ENCODE measurements around the gene MYBPC3. TPM values are rescaled to one million over a fixed set of nuclear protein-coding genes. Genes with fewer than 3 reads are reported as not detected.

The MYBPC3 gene
- total and polyA plus RNA-seq, 2 donors from 2014 or later = 0.19 to 0.52 TPM

DNA sequence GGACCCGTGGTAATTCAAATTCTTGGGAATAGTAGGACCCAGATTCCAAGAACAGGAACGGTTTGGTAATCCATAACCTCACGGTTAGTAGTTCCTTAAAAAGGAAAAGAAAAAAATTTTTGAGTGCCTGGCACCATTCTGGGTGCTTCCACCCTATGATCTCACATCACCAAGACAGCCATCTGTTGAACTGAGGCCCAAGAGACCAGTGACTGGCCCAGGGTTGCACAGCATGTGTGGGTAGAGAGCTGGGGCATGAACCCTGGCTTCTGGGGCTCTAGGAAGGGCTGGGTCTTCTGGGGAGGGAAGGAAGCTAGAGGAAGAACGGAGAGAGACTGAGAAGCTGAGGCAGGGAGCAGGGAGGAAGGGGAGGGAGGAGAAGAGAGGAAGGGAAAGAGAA, 30.6 kb upstream of the MYBPC3 start:
- Histone ChIP-seq H3K9ac (ENCODE audit: low read length in 3 of 3) (no peak overlapping the region), H3K4me1 (ENCODE audit: control insufficient read depth in 2 of 3, insufficient read depth in 2 of 3, low read depth in 1 of 3, low read length in 3 of 3) (no peaks in the 10 kb centered on the region), H3K4me3 (ENCODE audit: low read length in 3 of 3) (no peak overlapping the region), H3K27ac (ENCODE audit: low read depth in 2 of 2, low read length in 2 of 2) (no peak overlapping the region), H3K36me3 (ENCODE audit: control insufficient read depth in 2 of 3, insufficient read depth in 3 of 3, low read length in 3 of 3) (no peaks in the 10 kb centered on the region), H3K9me3 (ENCODE audit: control insufficient read depth in 2 of 3, insufficient read depth in 1 of 3, low read length in 3 of 3) (peaks cover 0 to 2% (median 0%) of the 10 kb centered on the region in 3 donors), H3K27me3 (ENCODE audit: control insufficient read depth, insufficient read depth, low read length) (no peaks in the 10 kb centered on the region)
- intact Hi-C loops (cut with DNase I) = no loop called here
- FAIRE-seq (no peak), DNase-seq (no peak)
- TF ChIP-seq, protein P1, sequence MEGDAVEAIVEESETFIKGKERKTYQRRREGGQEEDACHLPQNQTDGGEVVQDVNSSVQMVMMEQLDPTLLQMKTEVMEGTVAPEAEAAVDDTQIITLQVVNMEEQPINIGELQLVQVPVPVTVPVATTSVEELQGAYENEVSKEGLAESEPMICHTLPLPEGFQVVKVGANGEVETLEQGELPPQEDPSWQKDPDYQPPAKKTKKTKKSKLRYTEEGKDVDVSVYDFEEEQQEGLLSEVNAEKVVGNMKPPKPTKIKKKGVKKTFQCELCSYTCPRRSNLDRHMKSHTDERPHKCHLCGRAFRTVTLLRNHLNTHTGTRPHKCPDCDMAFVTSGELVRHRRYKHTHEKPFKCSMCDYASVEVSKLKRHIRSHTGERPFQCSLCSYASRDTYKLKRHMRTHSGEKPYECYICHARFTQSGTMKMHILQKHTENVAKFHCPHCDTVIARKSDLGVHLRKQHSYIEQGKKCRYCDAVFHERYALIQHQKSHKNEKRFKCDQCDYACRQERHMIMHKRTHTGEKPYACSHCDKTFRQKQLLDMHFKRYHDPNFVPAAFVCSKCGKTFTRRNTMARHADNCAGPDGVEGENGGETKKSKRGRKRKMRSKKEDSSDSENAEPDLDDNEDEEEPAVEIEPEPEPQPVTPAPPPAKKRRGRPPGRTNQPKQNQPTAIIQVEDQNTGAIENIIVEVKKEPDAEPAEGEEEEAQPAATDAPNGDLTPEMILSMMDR (IDR thresholded peaks at IDR 0.05; ENCODE audit: borderline replicate concordance, extremely low read depth, insufficient read depth) = no peak

DNA sequence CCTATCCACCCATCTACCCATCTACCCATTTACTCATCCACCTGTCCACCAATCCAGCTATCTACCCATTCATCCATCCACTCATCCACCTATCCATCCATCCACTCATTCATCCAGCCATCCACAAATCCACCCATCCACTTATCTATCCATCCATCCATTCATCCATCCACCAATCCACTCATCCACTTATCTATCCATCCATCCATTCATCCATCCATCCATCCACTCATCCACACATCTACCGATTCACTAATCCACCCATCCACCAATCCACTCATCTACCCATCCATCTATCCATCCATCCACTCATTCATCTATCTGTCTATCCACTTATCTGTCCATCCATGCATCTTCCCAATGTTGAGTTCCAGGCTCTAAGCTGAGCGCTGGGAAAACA, 27.6 kb upstream of the MYBPC3 start:
- no peak for FAIRE-seq
- intact Hi-C loops (cut with DNase I) = no loop called here

DNA sequence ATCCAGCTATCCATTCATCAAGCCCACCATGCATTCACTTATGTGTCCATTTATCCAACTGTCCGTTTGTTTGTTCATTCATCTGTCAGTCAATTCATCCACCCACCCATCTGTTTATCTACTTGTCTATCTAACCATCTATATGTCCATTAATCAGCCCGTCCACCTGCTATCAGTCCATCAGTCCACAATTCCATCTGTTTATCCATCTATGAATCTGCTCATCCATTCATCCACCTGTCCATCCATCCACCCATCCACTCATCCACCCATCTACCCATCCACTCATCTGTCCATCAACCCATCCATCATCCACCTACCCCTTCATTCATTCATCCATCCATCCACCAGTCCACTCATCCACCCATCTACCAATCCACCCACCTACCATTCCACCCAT, 26.8 kb upstream of the MYBPC3 start:
- Histone ChIP-seq H3K9ac (ENCODE audit: low read length in 3 of 3) (no peak overlapping the region), H3K36me3 (ENCODE audit: control insufficient read depth in 2 of 3, insufficient read depth in 3 of 3, low read length in 3 of 3) (no peaks in the 10 kb centered on the region), H3K9me3 (ENCODE audit: control insufficient read depth in 2 of 3, insufficient read depth in 1 of 3, low read length in 3 of 3) (peaks cover 0 to 2% (median 0%) of the 10 kb centered on the region in 3 donors), H3K4me3 (ENCODE audit: low read length in 3 of 3) (no peak overlapping the region), H3K4me1 (ENCODE audit: control insufficient read depth in 2 of 3, insufficient read depth in 2 of 3, low read depth in 1 of 3, low read length in 3 of 3) (peaks cover 0 to 3% (median 0%) of the 10 kb centered on the region in 3 donors), H3K27ac (ENCODE audit: low read depth in 2 of 2, low read length in 2 of 2) (no peak overlapping the region), H3K27me3 (ENCODE audit: control insufficient read depth, insufficient read depth, low read length) (no peaks in the 10 kb centered on the region)
- TF ChIP-seq, protein P1 (IDR thresholded peaks at IDR 0.05; ENCODE audit: borderline replicate concordance, extremely low read depth, insufficient read depth) = no peak
- DNase-seq (no peak), FAIRE-seq (no peak)
- intact Hi-C loops (cut with DNase I) = loop anchor here (10.0 kb wide), 1 partner anchor 75 kb away; no protein-coding TSS in a partner anchor

More for the DNA sequence above, 27.6 kb upstream of the MYBPC3 start:
- no peaks in the 10 kb centered on the region for H3K36me3 ChIP-seq (ENCODE audit: control insufficient read depth in 2 of 3, insufficient read depth in 3 of 3, low read length in 3 of 3)
- H3K4me1 ChIP-seq (ENCODE audit: control insufficient read depth in 2 of 3, insufficient read depth in 2 of 3, low read depth in 1 of 3, low read length in 3 of 3) = peaks cover 0 to 3% (median 0%) of the 10 kb centered on the region in 3 donors
- DNase-seq = no peak
- TF ChIP-seq, protein P1 (IDR thresholded peaks at IDR 0.05; ENCODE audit: borderline replicate concordance, extremely low read depth, insufficient read depth) = no peak
- no peaks in the 10 kb centered on the region for H3K27me3 ChIP-seq (ENCODE audit: control insufficient read depth, insufficient read depth, low read length)
- peaks cover 0 to 2% (median 0%) of the 10 kb centered on the region in 3 donors for H3K9me3 ChIP-seq (ENCODE audit: control insufficient read depth in 2 of 3, insufficient read depth in 1 of 3, low read length in 3 of 3)
- no peak overlapping the region for H3K27ac ChIP-seq (ENCODE audit: low read depth in 2 of 2, low read length in 2 of 2)
- H3K9ac ChIP-seq (ENCODE audit: low read length in 3 of 3) = no peak overlapping the region
- H3K4me3 ChIP-seq (ENCODE audit: low read length in 3 of 3) = no peak overlapping the region

DNA sequence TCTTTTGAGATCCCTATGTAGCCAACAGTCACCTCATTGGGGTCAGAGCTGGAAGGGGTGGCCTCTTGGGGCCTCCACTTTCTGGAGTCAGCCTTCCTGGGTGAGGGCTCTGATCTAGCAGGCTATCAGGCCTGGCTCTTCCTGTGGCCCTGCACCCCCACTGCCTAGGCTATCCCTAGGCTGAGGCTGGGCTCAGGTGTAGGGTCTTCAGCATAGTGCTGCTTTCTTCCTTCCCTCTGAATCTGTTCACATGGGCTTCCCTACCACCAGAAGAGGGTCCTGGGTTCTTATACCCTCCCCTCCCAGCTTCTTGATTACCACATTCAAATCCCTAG, 26.3 kb upstream of the MYBPC3 start:
- intact Hi-C loops (cut with DNase I) = loop anchor here (10.0 kb wide), 1 partner anchor 76 kb away; no protein-coding TSS in a partner anchor
- H3K27me3 ChIP-seq (ENCODE audit: control insufficient read depth, insufficient read depth, low read length) = no peaks in the 10 kb centered on the region
- DNase-seq (no peak), FAIRE-seq (no peak)
- no peaks in the 10 kb centered on the region for H3K36me3 ChIP-seq (ENCODE audit: control insufficient read depth in 2 of 3, insufficient read depth in 3 of 3, low read length in 3 of 3)
- H3K4me1 ChIP-seq (ENCODE audit: control insufficient read depth in 2 of 3, insufficient read depth in 2 of 3, low read depth in 1 of 3, low read length in 3 of 3) = peaks cover 0 to 3% (median 0%) of the 10 kb centered on the region in 3 donors
- no peak overlapping the region for H3K27ac ChIP-seq (ENCODE audit: low read depth in 2 of 2, low read length in 2 of 2)
- no peak overlapping the region for H3K4me3 ChIP-seq (ENCODE audit: low read length in 3 of 3)
- peaks cover 0 to 2% (median 0%) of the 10 kb centered on the region in 3 donors for H3K9me3 ChIP-seq (ENCODE audit: control insufficient read depth in 2 of 3, insufficient read depth in 1 of 3, low read length in 3 of 3)
- H3K9ac ChIP-seq (ENCODE audit: low read length in 3 of 3) = no peak overlapping the region
- TF ChIP-seq, protein P1 (IDR thresholded peaks at IDR 0.05; ENCODE audit: borderline replicate concordance, extremely low read depth, insufficient read depth) = no peak
